Left colon (tissue), 2 donors: ENCODE measurements around the gene NDC80. TPM values are rescaled to one million over a fixed set of nuclear protein-coding genes. Genes with fewer than 3 reads are reported as not detected.
"Not testable (repeated sequence)": the region's sequence is repeated elsewhere in the genome, so short reads cannot be mapped to it uniquely, and the experiment has no call there.

Experiments used
- ATAC-seq: fragments of 200-7000 bp; cut with Tn5 transposase; one replicate; pipeline ENCODE4 v1.9.1; 2020; ENCODE audit warnings: mild to moderate bottlenecking, moderate library complexity
- DNase-seq, 2 donors: peaks; one replicate each; pipeline ENCODE4 v3.0.0-alpha.2; 2020
- intact Hi-C, 2 donors: fragments of 100-400 bp; cut with DNase I in 1 of 2; cut with micrococcal nuclease in 1 of 2; formaldehyde crosslinking; loops; one replicate each; pipeline versions ENCODE4 v1.11.2 to v1.14.0; 2022; cut with DNase I, micrococcal nuclease
- total RNA-seq, 2 donors: library from RNA; stranded (reverse); fragmentation: NEBNext Ultra II Directional; extraction: Animal tissue kit (Norgen Biotek cat#: 25700); gene quantifications; one replicate each; pipeline ENCODE4 v1.2.1, GENCODE V29; 2021
- donor health status: DM: no; HTN: no; CAD: no.
- donor health status: DM: yes; HTN: yes; CAD: no.

NDC80 gene
- total RNA-seq, 2 donors from 2014 or later, result 3.2 to 5.8 TPM

DNA sequence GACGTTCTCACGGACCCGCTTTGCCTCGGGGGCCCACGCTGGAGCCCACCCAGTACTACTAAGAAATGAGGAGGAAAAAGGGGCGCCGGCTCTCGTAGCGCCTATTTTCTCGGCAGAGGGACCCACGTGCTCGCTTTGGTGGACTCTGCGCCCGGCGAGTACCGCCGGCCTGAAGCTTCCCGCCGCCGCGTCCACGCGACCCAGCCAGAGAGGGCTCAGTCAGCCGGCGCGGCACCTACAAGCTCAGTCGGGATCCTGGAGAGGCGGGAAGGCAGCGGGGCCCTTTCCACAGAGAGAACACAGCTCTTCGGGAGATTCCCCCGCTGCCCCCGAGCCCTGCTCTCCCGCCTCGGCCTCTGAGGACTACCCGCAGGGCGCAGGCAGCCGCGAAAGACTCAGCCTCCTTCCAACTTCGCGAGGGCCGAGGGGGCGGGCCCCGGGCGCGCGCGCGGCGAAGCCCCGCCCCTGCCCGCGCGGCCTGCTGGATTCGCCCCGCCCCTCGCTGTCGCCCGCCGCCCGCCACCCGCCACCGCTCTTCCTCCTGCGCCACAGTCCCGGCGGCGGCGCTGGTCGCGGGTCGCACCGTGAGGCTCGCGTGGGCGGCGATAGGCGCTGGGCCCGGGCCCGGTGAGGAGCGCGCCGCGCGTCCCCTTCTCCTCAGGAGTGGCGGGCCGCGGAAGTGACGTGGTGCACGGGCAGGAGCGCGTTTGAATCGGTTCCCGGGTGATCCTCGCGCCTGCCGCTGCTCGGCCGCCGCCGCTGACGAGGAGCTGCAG is 84.0 kb downstream of the NDC80 start, which contains the start of gene SMCHD1:
Gene SMCHD1, plus strand, starts transcription at position 549 of the 776 bp plus-strand sequence. CDS start 350 bp downstream, outside the sequence.
- ATAC-seq (peak; percentile 75), DNase-seq (peak; percentile 82 to 92)
- intact Hi-C loops, result loop anchor here in 1 of 2 donors (10.0 kb wide), 1 partner anchor 81 kb away; the partner anchor contains the start of genes METTL4 and NDC80

GRCh38 chr18:2655954-2656236 is 84.5 kb downstream of the NDC80 start:
- intact Hi-C loops, result loop anchor here in 1 of 2 donors (10.0 kb wide), 1 partner anchor 81 kb away; the partner anchor contains the start of genes METTL4 and NDC80
- DNase-seq (no peak), ATAC-seq (no peak)

GRCh38 chr18:2656237-2656980 is 85.1 kb downstream of the NDC80 start:
- peak; percentile 66 to 75 for DNase-seq
- ATAC-seq, result peak; percentile 33
- intact Hi-C loops, result loop anchor here in 1 of 2 donors (10.0 kb wide), 1 partner anchor 82 kb away; the partner anchor contains the start of genes METTL4 and NDC80

GRCh38 chr18:2656981-2657512 is 85.7 kb downstream of the NDC80 start:
- no peak for ATAC-seq
- intact Hi-C loops, result loop anchor here in 1 of 2 donors (10.0 kb wide), 1 partner anchor 82 kb away; the partner anchor contains the start of genes METTL4 and NDC80
- no peak for DNase-seq

- peak; percentile 57 for ATAC-seq
- DNase-seq, result no peak
- intact Hi-C loops, result loop anchor here in 1 of 2 donors (10.0 kb wide), 1 partner anchor 83 kb away; the partner anchor contains the start of genes METTL4 and NDC80
These were observed 86.6 kb downstream of the NDC80 start for GRCh38 chr18:2657788-2658458.

GRCh38 chr18:2660849-2661248 is 89.5 kb downstream of the NDC80 start:
- intact Hi-C loops, ATAC-seq, DNase-seq: not testable (repeated sequence)

GRCh38 chr18:2662288-2662687 is 90.9 kb downstream of the NDC80 start:
- ATAC-seq, intact Hi-C loops, DNase-seq: not testable (repeated sequence)

GRCh38 chr18:2662990-2663389 is 91.6 kb downstream of the NDC80 start:
- DNase-seq (no peak), ATAC-seq (no peak)
- intact Hi-C loops, result no loop called here

Other genes starting within 250 kb of the NDC80 start
- 10 to 100 TPM in 1 of 2 donors, 1 to 10 TPM in 1; 9.1 to 11.4 TPM for gene METTL4, start 52 bp upstream of the NDC80 start, total RNA-seq
- 10 to 100 TPM; 46.5 to 62.0 TPM for gene SMCHD1, start 84.2 kb downstream of the NDC80 start, total RNA-seq